Activated CD8-positive, alpha-beta T cell treated with anti-CD3 and anti-CD28 coated beads for 36 hours (primary cell): Measurements from ENCODE around the gene CABLES1. TPM values are rescaled to one million over a fixed set of nuclear protein-coding genes. Genes with fewer than 3 reads are reported as not detected.

Source experiments
- ATAC-seq: fragments of 200-7000 bp; cut with Tn5 transposase; one replicate; pipeline ENCODE4 v1.10.0; 2021; ENCODE audit warnings: mild to moderate bottlenecking, moderate library complexity
- CTCF ChIA-PET: fragments of 350-600 bp; sonication (Branson Sonifier 250); formaldehyde crosslinking; loops from one replicate; lab custom pipeline; 2021; ENCODE audit warnings: antibody characterized with exemption; lab: Charles Lee
- POLR2A ChIA-PET: fragments of 350-600 bp; sonication (Branson Sonifier 250); formaldehyde crosslinking; loops from one replicate; lab custom pipeline; 2021; ENCODE audit warnings: antibody characterized with exemption; lab: Charles Lee
- DNase-seq: peaks from one replicate; pipeline ENCODE4 v3.0.0-alpha.2; 2020
- H3K27ac Mint-ChIP-seq: one replicate; pipeline ENCODE4 v1.8.0; 2021; ENCODE audit warnings: mild to moderate bottlenecking, mixed read lengths
- H3K27me3 Mint-ChIP-seq: one replicate; pipeline ENCODE4 v1.8.0; 2021; ENCODE audit warnings: mixed read lengths
- H3K36me3 Mint-ChIP-seq: one replicate; pipeline ENCODE4 v1.8.0; 2021; ENCODE audit warnings: low read depth, mixed read lengths
- H3K4me1 Mint-ChIP-seq: one replicate; pipeline ENCODE4 v1.8.0; 2021; ENCODE audit warnings: low read depth, mixed read lengths
- H3K4me3 Mint-ChIP-seq: one replicate; pipeline ENCODE4 v1.8.0; 2021; ENCODE audit warnings: mild to moderate bottlenecking, moderate library complexity, mixed read lengths
- H3K9me3 Mint-ChIP-seq: one replicate; pipeline ENCODE4 v1.8.0; 2021; ENCODE audit warnings: mixed read lengths
- intact Hi-C: fragments of 100-400 bp; cut with micrococcal nuclease; formaldehyde crosslinking; loops from one replicate; pipeline ENCODE4 v1.10.0; 2022
- total RNA-seq, 2 experiments: library from RNA; stranded (reverse); gene quantifications; one replicate each; pipeline ENCODE4 v1.2.3, GENCODE V29; 2021
- TF ChIP-seq, protein P1 (sequence below): fragments of 200-600 bp; IDR thresholded peaks from one replicate; pipeline ENCODE4 v1.8.0; 2022; ENCODE audit warnings: antibody characterized with exemption, mild to moderate bottlenecking

Gene CABLES1
- total RNA-seq, 2 experiments from 2014 or later: 1.8 to 2.0 TPM

- DNase-seq: no peak
- ATAC-seq: no peak
- TF ChIP-seq, protein P1, sequence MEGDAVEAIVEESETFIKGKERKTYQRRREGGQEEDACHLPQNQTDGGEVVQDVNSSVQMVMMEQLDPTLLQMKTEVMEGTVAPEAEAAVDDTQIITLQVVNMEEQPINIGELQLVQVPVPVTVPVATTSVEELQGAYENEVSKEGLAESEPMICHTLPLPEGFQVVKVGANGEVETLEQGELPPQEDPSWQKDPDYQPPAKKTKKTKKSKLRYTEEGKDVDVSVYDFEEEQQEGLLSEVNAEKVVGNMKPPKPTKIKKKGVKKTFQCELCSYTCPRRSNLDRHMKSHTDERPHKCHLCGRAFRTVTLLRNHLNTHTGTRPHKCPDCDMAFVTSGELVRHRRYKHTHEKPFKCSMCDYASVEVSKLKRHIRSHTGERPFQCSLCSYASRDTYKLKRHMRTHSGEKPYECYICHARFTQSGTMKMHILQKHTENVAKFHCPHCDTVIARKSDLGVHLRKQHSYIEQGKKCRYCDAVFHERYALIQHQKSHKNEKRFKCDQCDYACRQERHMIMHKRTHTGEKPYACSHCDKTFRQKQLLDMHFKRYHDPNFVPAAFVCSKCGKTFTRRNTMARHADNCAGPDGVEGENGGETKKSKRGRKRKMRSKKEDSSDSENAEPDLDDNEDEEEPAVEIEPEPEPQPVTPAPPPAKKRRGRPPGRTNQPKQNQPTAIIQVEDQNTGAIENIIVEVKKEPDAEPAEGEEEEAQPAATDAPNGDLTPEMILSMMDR: no peak
- no peaks in the 10 kb centered on the region for H3K4me1 Mint-ChIP-seq
- H3K9me3 Mint-ChIP-seq: no peaks in the 10 kb centered on the region
- intact Hi-C loops: loop anchor here (10.0 kb wide), 1 partner anchor 53 kb away; no protein-coding TSS in a partner anchor
- no peaks in the 10 kb centered on the region for H3K36me3 Mint-ChIP-seq
- CTCF ChIA-PET: interaction anchor here (1.3 kb wide), 1 partner anchor 86 kb away, joined by 4 read pairs; no protein-coding TSS in a partner anchor
- peaks cover 2% of the 10 kb centered on the region for H3K27me3 Mint-ChIP-seq
- POLR2A ChIA-PET: no interaction called here
- H3K27ac Mint-ChIP-seq: no peak overlapping the region
- H3K4me3 Mint-ChIP-seq: no peak overlapping the region
Measured at GRCh38 chr18:23217781-23218180, 82.5 kb downstream of the CABLES1 start.

- no peaks in the 10 kb centered on the region for H3K36me3 Mint-ChIP-seq
- no peak for ATAC-seq
- H3K27me3 Mint-ChIP-seq: peaks cover 2% of the 10 kb centered on the region
Measured at GRCh38 chr18:23220355-23220754, 85.1 kb downstream of the CABLES1 start.

GRCh38 chr18:23223641-23224040 is 88.4 kb downstream of the CABLES1 start:
- H3K4me3 Mint-ChIP-seq: no peak overlapping the region
- intact Hi-C loops: no loop called here
- peaks cover 27% of the 10 kb centered on the region for H3K4me1 Mint-ChIP-seq
- no peak for DNase-seq
- H3K9me3 Mint-ChIP-seq: no peaks in the 10 kb centered on the region
- H3K27me3 Mint-ChIP-seq: peaks cover under 1% of the 10 kb centered on the region
- ATAC-seq: no peak
- POLR2A ChIA-PET: interaction anchor here (0.6 kb wide), 1 partner anchor 58 kb away, joined by 4 read pairs; no protein-coding TSS in a partner anchor
- TF ChIP-seq, protein P1: no peak
- peaks cover 1% of the 10 kb centered on the region for H3K36me3 Mint-ChIP-seq
- CTCF ChIA-PET: interaction anchor here (1.3 kb wide), 1 partner anchor 92 kb away, joined by 4 read pairs; no protein-coding TSS in a partner anchor
- no peak overlapping the region for H3K27ac Mint-ChIP-seq

More at GRCh38 chr18:23220355-23220754, 85.1 kb downstream of the CABLES1 start:
- POLR2A ChIA-PET: no interaction called here
- CTCF ChIA-PET: no interaction called here
- H3K27ac Mint-ChIP-seq: no peak overlapping the region
- no peak overlapping the region for H3K4me3 Mint-ChIP-seq
- no peak for DNase-seq
- H3K4me1 Mint-ChIP-seq: peaks cover under 1% of the 10 kb centered on the region
- no peaks in the 10 kb centered on the region for H3K9me3 Mint-ChIP-seq
- intact Hi-C loops: no loop called here
- TF ChIP-seq, protein P1: no peak

DNA sequence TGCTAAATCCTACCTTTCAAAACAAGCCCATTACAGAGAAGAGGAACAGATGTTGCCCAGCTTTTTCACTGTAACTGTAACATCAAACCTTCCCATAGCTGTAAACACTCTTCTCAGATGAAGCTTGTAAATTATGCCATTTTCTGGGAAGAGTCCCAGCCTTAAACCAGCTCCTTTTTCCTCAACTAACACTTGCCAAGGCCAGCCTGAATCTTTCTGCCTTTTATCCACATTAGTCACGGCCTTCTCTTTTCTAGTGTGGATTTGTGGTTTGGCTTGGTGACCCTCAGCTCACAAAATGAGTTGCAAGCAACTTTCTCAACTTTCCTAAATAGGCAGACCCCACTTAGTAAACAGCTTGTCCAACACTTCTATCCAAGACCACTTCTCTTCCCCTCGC is 90.2 kb downstream of the CABLES1 start:
- no peak overlapping the region for H3K4me3 Mint-ChIP-seq
- TF ChIP-seq, protein P1: no peak
- peaks cover 38% of the 10 kb centered on the region for H3K4me1 Mint-ChIP-seq
- no peaks in the 10 kb centered on the region for H3K9me3 Mint-ChIP-seq
- ChIA-PET CTCF (interaction anchor here (0.9 to 3.2 kb wide), 5 partner anchors 10 to 133 kb away, joined by 3 to 7 read pairs (median 3); no protein-coding TSS in a partner anchor), POLR2A (interaction anchor here (1.0 to 1.2 kb wide), 2 partner anchors 10 to 79 kb away, joined by 3 read pairs; no protein-coding TSS in a partner anchor)
- H3K27me3 Mint-ChIP-seq: no peaks in the 10 kb centered on the region
- peaks cover 6% of the 10 kb centered on the region for H3K36me3 Mint-ChIP-seq
- ATAC-seq: no peak
- H3K27ac Mint-ChIP-seq: peak overlapping the region; percentile 17
- intact Hi-C loops: no loop called here
- no peak for DNase-seq

- ChIA-PET POLR2A (interaction anchor here (1.2 kb wide), 1 partner anchor 78 kb away, joined by 3 read pairs; no protein-coding TSS in a partner anchor), CTCF (interaction anchor here (1.2 to 3.2 kb wide), 3 partner anchors 10 to 132 kb away, joined by 3 to 7 read pairs (median 3); no protein-coding TSS in a partner anchor)
- peaks cover 11% of the 10 kb centered on the region for H3K36me3 Mint-ChIP-seq
- H3K9me3 Mint-ChIP-seq: peaks cover 4% of the 10 kb centered on the region
- intact Hi-C loops: no loop called here
- peak overlapping the region; percentile 8 for H3K27ac Mint-ChIP-seq
- H3K27me3 Mint-ChIP-seq: no peaks in the 10 kb centered on the region
- H3K4me3 Mint-ChIP-seq: no peak overlapping the region
- ATAC-seq (no peak), DNase-seq (no peak)
- peaks cover 43% of the 10 kb centered on the region for H3K4me1 Mint-ChIP-seq
- TF ChIP-seq, protein P1: no peak
Measured at GRCh38 chr18:23226391-23226790, 91.1 kb downstream of the CABLES1 start.
